ENCODE measurements around the gene STAT2.
A peak's percentile ranks its signal among the peaks of the same experiment; 100 is the strongest.
"Not testable (repeated sequence)": the region's sequence is repeated elsewhere in the genome, so short reads cannot be mapped to it uniquely, and the experiment has no call there.

STAT2 gene

DNA sequence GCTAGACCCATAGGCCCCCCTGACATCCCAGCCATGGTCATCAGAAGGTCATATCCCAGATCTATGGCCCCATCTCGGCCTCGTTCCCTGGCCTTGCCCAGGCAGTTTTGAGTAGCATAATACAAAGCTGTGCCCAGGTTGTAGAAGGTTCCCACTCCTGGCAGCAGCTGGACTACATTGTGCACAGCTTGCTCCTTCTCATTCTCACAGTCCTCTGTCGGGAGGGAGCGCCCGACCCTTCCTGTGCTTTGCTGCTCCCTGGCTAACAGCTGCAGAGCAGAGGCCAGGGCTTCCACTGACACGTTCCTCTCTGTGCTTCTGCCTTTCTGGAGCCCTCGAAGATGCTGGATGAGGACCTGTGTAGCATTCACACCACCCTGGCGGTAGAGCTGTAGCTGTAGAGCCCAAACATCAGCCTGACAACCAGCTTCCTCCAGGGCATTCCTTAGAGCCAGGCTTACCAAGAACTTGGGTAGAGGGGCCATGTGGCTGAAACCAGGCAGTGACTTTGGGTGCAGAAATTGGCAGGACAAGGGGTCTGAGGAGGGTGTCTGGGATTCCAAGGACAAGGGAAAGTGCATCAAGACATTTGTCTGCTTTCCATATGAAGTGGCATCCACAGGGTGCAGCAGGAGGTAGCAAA is 1.7 kb upstream of the STAT2 start:
- DNase-seq = no peak

DNA sequence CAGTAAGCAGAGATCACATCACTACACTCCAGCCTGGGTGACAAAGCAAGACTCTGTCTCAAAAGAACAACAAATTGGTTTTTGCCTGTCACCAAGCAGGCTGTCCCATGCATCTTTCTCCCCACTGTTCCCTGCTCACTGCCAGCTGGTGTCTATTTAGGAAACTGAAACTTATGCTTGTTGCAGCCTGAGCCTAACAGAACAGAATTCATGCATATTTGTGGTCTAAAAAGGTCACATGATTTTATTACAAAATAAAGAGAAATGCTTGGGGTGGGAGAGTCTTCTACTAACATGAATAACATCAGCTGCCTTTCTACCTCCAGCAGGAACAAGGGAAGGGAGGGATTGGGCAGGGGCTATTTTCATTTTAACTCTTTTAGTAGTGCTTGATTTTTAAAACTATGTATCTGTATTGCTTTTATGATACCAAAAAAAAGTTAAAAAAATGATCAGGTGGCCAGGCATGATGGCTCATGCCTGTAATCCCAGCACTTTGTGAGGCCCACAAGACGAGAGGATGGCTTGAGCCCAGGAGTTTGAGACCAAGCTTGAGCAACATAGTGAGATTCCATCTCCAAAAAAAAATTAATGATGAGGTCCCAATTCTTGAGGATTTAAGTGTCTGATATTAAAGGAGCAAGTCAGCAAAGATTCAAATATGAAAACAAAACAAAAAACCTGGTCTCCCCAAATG is 923 bp downstream of the STAT2 start:
- no peak for DNase-seq

DNA sequence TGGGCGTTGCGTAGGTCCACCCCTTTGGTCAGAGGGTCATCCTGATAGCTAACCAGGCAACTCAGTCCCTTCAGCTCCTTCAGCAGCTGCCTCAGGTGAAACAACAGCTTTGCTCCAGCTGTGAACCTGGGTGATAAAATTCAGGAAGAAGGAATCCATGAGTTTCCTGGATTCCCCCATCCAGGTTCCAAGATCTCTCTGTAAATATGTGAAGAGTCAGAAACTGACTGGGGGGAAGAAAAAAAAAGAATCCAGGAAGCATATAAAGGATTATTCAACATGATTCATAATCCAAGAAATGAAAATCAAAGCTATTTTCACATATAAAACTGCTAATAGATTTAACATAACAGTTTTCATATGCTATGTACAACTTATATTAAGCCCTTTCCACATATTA is 8.6 kb downstream of the STAT2 start:
- no peak for DNase-seq

DNA sequence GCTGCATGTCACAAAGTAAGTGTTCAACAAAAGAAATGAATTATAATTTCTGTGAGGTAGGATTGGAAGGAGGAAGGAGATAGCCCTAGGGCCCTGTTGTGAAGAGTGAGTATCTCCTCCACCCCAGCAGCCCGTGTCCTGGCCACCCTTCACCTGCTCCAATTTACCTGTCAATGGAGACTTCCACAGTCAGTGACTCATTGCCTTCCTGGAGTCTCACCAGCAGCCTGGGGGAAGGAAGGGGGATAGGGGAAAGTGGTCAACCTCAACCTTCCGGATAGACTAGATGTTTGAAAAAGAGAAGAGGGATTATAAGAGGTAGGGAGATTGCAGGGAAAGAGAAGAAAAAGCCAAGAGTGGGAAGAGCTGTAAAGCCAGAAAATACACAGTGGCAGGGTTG is 9.2 kb downstream of the STAT2 start:
- DNase-seq = no peak

DNA sequence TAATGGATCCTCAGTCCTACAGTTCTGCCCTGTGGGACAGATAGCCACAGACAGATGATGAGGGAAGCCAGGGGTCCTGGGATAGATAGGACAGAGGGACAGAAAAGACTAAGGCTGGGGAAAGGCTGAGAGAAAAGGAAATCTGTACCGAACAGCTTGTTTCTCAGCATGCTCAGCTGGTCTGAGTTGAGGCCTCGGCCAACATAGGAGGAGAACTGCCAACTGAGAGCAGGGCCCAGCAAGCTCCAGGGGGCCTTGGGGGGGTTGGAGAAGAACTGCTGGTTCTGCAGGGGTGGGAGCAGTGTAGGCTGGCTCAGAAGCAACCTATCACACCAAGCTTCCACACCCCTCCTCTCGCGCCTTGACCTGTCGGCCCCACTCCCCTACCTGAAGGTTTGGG is 11.1 kb downstream of the STAT2 start:
- no peak for DNase-seq

DNA sequence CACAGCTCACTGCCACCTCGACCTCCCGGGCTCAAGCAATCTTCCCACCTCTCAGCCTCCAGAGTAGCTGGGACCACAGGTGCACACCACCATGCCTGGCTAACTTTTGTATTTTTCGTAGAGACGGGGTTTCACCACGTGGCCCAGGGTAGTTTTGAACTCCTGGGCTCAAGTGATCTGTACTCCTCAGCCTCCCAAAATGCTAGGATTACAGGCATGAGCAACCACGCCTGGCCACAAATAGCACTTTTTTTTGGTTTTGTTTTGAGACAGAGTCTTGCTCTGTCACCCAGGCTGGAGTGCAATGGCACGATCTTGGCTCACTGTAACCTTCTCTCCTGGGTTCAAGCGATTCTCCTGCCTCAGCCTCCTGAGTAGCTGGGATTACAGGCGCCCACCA is 12.7 kb downstream of the STAT2 start:
- not testable (repeated sequence) for DNase-seq

DNA sequence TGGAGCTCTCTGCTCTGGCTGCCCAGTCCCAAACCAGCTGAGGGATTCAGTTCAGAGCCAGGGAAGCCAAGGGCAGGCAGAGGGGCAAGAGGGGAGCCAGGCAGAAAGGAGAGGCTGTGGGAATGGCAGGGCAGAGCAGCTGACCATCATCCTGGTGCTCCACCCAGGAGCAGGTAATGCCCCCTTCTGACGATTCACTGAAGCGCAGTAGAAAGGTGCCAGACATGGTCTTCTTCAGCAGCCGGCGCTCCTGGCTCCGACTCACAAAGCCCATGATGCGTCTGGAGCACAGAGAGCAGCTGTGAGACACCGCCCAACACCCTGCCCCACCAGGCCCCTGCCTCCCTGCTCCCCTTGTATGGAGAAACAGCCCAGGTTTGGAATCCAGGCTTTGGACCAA is 13.2 kb downstream of the STAT2 start:
- no peak for DNase-seq

DNA sequence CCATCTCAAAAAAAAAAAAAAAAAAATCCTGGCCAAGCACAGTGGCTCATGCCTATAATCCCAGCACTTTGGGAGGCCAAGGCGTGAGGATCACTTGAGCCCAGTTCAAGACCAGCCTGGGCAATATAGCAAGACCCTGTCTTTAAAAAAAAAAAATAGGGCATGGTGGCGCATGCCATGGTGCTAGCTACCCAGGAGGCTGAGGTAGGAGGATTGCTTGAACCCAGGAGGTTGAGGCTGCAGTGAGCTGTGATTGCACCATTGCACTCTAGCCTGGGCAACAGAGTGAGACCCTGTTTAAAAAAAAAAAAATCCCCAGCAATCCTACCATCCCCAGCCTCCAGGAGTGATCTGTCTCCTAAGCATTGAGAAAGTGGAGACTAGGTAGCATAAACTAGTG is 17.6 kb downstream of the STAT2 start:
- DNase-seq = not testable (repeated sequence)

DNA sequence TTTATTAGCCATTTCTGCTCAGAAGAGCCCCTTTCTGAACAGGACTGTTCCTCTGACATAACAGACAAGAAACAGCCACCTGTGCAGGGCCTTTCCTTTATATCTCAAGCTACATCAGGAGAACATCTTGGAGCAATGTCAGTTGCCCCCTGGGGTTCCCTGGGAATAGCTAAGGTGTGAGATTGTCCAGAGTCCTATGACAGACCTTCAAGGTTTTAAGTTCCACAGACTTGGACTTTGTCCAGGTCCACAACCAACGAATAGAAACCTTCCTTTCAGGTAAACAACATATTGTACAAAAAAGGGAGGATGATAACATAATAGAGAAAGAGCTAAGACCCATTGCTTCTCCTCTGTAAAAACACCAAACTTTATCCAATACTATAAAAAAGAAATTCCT is 18.3 kb downstream of the STAT2 start:
- no peak for DNase-seq

DNA sequence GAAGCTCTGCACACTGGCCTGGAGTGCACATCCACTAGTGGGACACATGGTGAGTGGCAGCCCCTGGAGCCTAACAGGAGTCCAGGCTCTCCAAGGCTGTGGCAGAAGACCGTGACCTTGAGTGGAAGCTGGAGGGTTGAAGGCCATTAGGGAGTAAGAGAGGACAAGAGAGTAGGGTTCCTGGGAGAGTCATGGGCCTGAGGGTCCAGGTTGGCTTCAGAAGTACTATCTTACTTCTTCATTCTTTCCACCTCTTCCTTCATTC is 20.8 kb downstream of the STAT2 start:
- DNase-seq = no peak

DNA sequence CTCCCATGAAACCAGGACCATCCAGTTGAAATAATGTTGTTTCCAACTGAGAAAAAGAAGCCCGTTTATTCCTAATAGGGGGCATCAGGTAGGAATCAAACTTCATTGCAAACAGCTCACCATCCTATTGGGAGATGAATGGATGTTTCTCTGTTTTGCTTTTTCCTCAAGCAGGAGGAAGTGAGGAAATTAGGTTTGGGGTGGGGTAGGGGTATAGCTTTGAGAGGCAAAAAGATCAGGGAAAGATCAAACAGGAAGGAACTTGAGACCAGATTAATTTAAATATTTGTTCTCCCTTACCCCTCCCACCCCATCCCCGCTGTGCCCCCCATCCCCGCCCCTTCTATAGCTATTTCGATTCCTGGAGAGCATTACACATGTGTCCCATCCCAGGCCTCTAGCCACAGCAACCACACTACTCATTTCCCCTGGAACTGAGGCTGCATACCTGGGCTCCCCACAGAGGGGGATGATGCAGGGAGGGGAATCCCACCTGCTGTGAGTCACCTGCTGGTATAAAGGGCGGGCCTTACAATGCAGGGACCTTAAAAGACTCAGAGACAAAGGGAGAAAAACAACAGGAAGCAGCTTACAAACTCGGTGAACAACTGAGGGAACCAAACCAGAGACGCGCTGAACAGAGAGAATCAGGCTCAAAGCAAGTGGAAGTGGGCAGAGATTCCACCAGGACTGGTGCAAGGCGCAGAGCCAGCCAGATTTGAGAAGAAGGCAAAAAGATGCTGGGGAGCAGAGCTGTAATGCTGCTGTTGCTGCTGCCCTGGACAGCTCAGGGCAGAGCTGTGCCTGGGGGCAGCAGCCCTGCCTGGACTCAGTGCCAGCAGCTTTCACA is 21.4 kb downstream of the STAT2 start, which contains the start of gene IL23A:
TSS of gene IL23A (plus strand) at position 577 of the 850 bp plus-strand sequence. CDS start at position 738, 161 bp downstream.
- peak; percentile 72 to 86 (median 81) for DNase-seq

DNA sequence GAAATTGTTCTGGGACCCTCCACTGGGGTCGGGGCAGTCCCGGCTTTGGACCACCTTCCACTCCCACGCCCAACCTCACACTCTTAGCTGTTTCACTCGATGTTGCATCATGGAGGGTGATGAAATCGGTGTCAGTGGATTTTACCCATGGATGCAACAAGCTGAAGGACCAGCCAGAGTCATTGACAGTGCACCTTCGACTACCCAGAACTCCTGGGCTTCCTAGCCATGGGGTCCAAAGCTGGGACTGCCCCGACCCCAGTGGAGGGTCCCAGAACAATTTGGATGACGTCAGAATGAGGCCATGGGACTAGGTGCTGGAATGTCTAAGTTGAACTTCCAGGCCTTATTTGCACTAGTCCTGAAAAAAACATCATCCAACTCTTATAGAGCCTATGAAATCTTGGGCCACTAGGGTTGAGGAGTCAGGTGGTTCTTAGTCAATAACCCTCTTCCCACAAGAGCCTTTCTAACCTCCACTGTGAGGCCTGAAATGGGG is 22.1 kb downstream of the STAT2 start:
- no peak for DNase-seq

DNA sequence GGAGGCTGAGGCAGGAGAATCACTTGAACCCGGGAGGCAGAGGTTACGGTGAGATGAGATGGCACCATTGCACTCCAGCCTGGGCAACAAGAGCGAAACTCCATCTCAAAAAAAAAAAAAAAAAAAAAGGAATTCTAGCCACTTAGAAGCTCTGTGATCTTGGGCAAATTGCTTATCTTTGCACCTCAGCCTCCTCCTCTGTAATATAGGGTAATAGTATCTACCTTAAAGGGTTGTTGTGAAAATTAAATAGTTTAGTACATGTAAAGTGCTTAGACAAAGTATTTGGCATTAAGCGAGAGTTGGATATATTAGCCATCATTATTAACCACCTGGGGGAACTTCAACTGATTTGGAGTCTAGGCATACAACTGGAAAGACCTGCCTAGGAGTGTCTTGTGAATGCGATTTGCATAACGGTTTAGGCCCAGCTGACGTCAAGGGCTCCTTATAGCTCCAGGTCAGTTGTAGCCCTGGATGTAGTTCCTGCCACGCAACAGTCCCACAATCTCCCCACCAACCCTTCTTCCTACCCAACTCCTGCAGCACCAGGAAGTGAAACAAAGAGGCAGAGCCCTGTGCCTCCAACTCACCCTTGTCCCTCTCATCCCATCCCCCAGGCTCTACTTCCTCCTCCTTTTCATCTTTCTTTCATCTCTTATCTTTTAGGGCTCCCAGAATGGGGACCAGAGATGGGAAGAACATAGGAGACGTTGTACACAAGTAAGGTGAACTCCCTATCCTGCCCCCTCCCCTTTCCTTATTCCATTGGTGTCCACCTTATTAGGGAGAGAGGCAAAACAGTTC is 23.3 kb downstream of the STAT2 start:
- DNase-seq = no peak

DNA sequence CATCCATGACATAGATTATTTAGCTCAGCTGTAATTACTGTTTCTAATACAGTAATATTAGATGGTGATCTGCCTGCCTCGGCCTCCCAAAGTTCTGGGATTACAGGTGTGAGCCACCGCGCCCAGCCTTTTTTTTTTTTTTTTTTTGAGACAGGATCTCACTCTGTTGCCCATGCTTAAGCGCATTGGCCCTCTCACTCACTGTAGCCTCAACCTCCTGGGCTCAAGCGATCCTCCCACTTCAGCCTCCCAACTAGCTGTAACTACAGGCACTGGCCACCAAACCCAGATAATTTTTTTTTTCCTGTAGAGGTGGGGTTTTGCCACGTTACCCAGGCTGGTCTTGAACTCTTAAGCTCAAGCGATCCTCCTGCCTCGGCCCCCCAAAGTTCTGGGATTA is 24.4 kb downstream of the STAT2 start:
- not testable (repeated sequence) for DNase-seq

DNA sequence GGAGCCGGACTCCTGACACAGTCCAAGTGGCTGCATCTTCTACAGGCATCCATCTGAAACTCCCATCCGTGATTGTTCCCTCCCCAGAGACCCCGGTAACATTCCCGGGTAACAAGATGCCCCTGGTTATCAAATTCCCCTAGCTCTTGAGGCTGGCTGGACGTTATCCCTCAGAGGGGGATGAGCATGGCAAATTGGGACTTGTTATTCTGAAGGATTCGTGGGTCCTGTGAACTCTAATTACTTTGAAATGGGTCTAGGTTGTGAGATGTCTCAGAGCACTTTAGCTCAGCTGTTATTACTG is 25.5 kb downstream of the STAT2 start:
- DNase-seq = peak in 1 of 6 experiments; percentile 29

DNA sequence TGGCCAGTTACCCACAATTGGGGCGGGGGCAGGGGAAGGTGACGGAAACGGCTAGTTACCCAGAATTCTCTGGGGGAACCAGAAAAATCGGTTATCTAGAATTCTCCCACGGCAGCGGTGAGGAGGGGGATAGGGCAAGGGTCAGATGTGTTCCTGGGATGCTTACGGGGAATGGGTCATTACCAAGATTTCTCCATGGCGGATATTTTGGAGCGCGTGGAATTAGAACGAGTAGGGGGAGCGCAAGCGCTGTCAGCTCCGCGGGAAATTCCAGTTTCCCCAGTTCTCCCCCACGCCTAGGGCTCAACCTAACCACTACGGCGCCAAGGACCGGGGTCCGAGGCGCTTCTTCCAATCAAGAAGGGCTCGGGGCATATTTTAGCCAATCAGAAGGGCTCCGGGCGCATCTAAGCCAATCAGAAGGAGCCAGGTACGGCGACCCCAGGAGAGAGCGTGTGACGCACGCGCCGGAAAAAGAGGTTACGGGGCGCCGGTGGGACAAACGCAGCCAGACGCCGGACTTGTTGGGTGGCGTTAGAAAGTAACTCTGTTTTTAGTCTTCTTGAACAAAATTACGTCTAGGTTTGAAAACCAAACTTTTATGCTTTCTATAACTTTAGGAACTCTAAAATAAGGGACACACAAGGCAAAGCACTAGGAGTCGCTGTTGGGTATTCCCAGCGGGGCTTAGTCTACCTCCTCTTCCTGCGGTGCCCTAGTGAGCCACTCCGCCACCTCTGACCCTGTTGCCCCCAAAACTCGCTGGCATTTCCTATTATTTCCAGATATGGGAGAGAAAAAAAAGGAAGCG is 26.0 kb downstream of the STAT2 start, which contains the start of gene PAN2:
TSS of gene PAN2 (minus strand) at position 322 of the 811 bp plus-strand sequence. CDS start 906 bp downstream, outside the sequence.
- peak; percentile 87 to 92 (median 90) for DNase-seq

DNA sequence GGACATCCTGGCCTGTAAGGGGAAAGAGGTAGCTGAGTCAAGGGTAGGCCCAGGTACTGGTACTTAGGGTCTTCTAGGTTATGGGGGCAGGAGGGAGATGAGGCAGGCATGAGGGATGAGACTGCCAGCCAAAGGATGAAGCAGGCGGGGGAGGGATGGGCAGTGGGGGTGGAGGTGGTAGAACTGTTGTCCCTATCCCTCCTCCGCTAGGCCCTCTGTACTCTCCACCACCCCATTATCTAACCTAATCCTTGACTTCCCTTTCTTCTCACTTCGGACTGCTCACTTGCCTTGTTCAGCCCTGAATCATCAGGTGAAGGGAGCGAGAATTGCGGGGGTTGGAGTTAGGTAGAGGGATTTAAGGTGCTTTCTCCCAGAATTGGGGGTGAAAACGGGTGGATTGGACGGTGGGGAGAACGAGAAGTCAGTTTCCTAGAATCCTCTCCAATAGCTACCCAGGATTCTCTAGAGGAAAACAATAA is 26.7 kb downstream of the STAT2 start:
- DNase-seq = no peak

DNA sequence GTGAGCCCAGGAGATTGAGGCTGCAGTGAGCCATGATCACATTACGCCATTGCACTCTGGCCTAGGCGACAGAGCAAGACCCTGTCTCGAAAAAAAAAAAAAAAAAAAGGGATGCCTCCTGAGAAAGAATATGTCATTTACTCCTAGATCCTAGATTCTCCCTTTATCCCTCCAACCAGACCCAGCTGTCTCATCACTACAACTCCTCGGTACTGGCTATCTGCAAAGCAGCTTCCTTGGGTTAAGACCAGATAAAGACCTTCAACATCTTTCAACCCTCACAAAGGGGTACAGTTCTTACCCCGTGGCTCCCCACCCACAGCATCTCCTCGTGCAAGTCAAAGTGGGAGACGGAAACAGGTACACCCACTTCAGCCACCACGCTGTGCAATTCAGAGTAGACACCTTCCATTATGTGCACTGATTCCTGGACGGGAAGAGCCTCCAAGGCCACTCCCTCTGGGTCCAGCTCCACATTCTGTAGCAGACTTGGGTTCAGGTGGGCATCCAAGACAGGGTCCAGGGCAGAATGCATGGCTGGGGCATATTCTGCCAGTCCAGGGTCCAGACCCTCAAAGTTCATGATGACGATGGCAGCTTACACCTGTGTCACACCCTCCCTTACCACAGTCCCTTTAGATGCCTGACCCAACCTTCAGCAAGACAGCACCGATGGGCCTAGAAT is 27.3 kb downstream of the STAT2 start:
- DNase-seq = no peak

DNA sequence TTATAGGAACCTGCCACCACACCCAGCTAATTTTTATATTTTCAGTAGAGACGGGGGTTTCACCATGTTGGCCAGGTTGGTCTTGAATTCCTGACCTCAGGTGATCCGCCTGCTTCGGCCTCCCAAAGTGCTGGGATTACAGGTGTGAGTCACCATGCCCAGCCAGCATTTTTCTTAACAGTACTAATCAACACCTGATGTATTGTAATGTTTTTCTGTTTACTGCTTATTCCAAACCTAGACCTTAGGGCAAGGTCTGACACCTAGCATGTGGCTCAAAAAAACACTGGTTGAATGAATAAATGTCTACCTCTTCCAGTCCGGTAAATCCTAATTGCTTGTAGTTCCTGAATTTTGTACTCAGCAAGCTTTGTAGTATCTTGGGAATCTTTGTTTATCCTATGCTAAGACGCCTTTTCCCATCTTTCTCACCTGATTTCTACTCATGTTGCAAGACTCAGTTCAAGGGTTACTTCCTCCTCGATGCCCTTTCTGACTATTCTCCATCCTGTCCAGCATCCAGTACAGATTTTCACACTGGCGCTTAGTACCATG is 28.9 kb downstream of the STAT2 start:
- no peak for DNase-seq

DNA sequence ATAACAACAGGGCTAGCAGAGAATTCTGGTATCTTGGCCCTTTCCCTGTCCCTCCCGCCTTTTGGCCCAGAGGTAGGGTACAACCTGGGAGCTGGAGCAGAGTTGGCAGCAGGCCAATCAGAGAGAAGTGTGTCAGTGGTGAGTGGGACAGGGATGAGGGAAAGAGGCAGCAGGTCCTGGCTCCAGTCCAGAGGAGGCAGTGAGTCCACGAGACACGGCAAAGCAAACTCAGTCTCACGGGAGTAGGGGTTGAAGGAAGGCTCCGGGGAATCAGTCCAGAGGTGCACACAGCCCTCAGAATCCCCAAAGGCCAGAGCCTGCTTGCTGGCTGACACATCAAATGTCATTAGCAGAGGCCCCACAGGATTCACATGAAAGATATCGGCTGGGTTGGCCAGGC is 33.4 kb downstream of the STAT2 start:
- no peak for DNase-seq

DNA sequence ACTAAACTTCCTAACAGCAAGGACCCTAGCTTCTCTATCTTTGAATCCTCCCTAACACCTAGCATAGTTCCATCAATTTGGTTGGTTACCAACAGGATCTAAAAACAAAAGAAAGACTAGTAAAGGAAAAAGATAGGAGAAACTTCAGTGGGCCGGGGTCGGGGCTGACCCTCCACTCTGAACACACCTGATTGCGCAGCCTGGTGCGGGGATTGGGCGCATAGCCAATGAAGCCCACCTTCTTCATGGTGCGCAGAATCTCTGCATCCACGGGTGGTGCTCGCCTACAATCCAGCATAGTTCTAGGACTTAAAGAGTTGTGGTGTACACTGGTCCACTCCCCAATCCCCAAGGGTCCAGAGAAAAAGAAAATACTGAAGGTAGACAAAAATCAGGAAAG is 33.8 kb downstream of the STAT2 start:
- no peak for DNase-seq

Data from stimulated activated naive CD4-positive, alpha-beta T cell (primary cell).